Keratinocyte (primary cell): Measurements from ENCODE around the gene GINS1.
A peak's percentile ranks its signal among the peaks of the same experiment; 100 is the strongest.

Experiments used
- CTCF ChIP-seq, 3 experiments: IDR thresholded peaks in 1 of 3; conservative IDR thresholded peaks in 1 of 3; optimal IDR thresholded peaks in 1 of 3; 2 replicates in 2 of 3; 3 replicates in 1 of 3; pipeline versions ENCODE3 to v1.5.1; 2011; ENCODE audit warnings: low read length in 3 of 3, mild to moderate bottlenecking in 3 of 3, moderate library complexity in 2 of 3, control low read depth in 1 of 3, inconsistent platforms in 1 of 3; ENCODE audit not compliant: insufficient read depth in 2 of 3; ENCODE audit errors: extremely low read depth in 1 of 3
- EZH2 ChIP-seq: IDR thresholded peaks from one replicate; pipeline ENCODE4 v1.6.1; 2012; ENCODE audit warnings: inconsistent platforms, mild to moderate bottlenecking, low read length, moderate library complexity

- TF ChIP-seq CTCF (optimal IDR thresholded peaks at IDR 0.05 in 1 of 3, IDR thresholded peaks at IDR 0.05 in 1 of 3, conservative IDR thresholded peaks at IDR 0.05 in 1 of 3; ENCODE audit: extremely low read depth in 1 of 3, insufficient read depth in 2 of 3, low read length in 3 of 3) (peak; percentile 71 to 96 (median 86)), EZH2 (no peak)
Observed at GRCh38 chr20:25470045-25470444, 62.6 kb downstream of the GINS1 start.
